GM12873 (cell line): Measurements from ENCODE around the gene PCDHGB1.

Experiments used
- TF ChIP-seq, protein P1 (sequence below): IDR thresholded peaks from 2 replicates; pipeline ENCODE4 v1.5.1; 2012; ENCODE audit warnings: low read depth, mild to moderate bottlenecking, moderate library complexity, low read length, control low read depth; ENCODE audit not compliant: insufficient read depth; ENCODE audit errors: missing control alignments

PCDHGB1 gene

DNA sequence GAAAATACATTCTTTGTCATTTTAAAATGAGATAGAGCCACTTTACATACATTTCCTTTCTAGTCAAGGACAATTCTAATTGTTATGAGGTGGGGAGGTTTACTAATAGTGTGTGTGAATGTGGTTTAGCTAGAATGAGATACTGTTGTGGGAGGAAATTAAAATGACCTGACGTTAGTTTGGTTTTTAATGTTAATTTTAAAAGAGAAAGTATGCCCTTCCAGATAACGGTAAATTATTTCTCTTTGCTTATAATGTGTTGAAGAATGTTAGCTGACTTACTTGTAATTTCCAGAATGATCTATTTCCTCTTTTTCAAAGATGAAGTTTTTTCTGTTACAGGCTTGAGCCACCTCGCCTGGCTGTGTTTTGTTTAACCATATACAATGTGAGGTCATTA is 27.6 kb upstream of the PCDHGB1 start:
- TF ChIP-seq, protein P1, sequence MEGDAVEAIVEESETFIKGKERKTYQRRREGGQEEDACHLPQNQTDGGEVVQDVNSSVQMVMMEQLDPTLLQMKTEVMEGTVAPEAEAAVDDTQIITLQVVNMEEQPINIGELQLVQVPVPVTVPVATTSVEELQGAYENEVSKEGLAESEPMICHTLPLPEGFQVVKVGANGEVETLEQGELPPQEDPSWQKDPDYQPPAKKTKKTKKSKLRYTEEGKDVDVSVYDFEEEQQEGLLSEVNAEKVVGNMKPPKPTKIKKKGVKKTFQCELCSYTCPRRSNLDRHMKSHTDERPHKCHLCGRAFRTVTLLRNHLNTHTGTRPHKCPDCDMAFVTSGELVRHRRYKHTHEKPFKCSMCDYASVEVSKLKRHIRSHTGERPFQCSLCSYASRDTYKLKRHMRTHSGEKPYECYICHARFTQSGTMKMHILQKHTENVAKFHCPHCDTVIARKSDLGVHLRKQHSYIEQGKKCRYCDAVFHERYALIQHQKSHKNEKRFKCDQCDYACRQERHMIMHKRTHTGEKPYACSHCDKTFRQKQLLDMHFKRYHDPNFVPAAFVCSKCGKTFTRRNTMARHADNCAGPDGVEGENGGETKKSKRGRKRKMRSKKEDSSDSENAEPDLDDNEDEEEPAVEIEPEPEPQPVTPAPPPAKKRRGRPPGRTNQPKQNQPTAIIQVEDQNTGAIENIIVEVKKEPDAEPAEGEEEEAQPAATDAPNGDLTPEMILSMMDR = no peak

DNA sequence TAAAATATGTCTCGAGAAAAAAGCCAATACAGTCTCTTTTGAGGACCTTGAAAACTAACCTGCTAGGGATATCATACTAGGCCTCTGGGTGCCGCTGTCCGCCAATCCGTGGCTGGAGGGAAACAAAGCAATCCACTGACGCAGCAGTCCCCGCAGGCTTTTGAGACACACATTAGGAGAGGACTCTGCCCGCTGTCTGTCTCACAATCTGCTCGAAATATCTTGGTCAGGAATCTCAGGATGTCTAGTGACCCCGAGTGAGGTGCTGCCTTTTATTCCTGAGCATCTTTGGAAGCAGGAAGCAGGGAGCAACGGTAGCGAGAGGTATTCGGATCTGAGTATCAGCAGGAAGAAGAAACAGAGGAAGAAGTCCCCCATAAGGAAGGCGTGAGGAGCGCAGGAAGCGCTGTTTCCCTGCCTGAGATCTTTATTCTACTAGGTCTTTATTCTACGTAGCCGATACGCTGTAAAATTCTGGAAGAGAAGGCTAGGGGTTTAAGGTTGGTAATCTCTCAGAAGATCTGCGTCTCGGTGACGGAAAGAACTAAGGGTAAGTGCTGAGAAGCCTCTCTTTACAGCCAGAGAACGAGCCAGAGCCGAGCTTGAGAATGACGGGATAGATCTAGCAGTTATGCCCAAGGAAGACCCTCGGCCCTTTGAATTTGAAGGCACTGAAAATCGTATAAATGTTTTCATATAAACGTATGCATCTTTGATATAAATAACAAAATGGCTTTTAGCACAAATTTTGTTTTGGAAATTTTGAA is 23.6 kb upstream of the PCDHGB1 start:
- TF ChIP-seq, protein P1 = peak; percentile 49

DNA sequence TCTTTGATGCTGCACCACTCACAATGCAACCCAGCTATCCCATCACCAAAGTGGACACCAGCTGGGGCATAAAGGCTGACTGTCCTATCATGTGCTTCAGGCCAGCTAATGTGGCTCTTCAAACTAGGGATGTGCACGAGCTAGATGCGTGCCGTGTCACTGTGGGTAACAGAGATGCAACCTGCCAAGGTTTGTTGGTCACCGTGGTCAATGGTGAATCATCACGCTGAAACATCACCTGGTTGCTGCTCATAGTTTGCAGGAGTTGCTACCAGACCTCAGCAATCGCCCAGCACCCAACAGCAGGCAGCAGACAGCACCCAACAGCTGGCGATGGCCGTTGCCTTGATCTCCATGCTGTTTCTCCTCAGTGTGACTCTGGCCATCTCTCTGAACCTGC is 21.7 kb upstream of the PCDHGB1 start:
- TF ChIP-seq, protein P1 = no peak

DNA sequence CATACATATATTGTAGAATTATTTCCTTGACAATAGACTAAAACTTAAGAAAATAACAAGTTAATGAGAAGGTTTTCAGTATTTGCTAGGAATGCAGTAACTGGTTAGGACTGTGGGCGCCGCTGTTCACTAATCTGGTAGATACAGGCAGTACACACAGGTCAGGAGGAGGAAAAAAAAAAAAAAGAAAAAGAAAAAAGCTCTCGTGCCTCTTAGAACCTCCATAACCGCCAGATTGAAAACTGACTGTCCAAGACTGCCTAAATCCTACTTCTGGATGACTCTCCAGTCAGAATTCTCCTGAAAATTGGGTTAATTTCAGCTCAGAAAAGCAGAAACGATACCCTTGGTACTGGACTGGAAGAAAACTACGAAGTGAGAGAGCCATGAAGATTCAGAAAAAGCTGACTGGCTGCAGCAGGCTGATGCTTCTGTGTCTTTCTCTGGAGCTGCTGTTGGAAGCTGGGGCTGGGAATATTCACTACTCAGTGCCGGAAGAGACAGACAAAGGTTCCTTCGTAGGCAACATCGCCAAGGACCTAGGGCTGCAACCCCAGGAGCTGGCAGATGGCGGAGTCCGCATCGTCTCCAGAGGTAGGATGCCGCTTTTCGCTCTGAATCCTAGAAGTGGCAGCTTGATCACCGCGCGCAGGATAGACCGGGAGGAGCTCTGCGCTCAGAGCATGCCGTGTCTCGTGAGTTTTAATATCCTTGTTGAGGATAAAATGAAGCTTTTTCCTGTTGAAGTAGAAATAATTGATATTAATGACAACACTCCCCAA is 19.4 kb upstream of the PCDHGB1 start, which contains the start of gene PCDHGA1:
PCDHGA1 (plus strand) TSS at position 216 of the 782 bp plus-strand sequence.
- TF ChIP-seq, protein P1 = peak; percentile 42

DNA sequence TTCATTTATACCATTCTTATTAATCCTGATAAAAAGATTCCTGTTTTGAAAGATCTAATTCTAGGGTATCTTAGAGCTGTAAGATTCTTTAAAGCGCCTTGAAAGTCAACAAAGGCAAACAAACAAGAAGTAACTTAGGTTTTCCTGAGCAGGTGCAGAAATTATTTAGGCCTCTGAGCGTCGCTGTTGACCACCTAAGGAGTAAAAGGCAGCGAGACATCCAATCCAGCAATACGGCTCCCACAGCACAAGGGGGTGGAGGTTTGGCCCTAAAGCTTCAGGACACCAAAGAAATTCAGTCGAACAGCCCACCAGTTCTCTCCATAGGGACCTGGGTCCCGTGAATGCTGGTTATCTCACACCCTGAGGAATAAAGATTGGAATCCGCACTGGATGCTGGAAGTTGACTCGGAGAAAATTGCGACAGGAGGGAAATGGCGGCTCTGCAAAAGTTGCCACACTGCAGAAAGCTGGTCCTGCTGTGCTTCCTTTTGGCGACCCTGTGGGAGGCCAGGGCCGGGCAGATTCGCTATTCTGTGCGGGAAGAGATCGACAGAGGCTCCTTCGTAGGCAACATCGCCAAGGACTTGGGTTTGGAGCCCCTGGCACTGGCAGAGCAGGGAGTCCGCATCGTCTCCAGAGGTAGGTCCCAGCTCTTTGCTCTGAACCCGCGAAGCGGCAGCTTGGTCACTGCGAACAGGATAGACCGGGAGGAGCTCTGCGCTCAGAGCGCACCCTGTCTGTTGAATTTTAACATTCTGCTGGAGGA is 11.2 kb upstream of the PCDHGB1 start, which contains the start of gene PCDHGA2:
PCDHGA2 (plus strand) TSS at position 223 of the 769 bp plus-strand sequence.
- TF ChIP-seq, protein P1 = peak; percentile 50

DNA sequence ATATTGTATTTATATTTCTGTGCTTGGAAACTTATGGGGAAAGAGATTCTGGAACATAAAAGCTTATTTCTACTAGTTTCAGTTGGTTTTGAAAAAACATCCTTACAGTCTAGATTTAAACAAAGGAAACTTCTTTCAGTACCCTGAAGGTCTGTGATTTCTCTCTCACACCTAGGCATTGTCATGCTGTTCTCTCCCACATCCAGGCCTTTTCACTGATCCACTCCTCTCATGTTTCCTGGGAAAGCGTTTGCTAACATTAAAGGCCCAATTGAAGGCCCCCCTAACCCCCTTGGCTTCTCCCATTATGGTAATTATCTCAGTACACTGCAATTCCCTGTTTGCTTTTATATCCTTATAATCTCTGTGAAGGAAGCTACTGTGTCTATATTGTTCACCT is 7.1 kb upstream of the PCDHGB1 start:
- TF ChIP-seq, protein P1 = no peak
